HG03135 (cell line): ENCODE data around the gene NDST1.

Experiments
- ATAC-seq: cut with Tn5 transposase; IDR thresholded peaks from one replicate; pipeline ENCODE4 v1.9.1; 2021; ENCODE audit warnings: mild to moderate bottlenecking, moderate library complexity; ENCODE audit not compliant: unreplicated experiment

The NDST1 gene

GRCh38 chr5:150488519-150489359, 19.2 kb upstream of the NDST1 start:
- ATAC-seq = no peak

GRCh38 chr5:150489360-150490295, 18.3 kb upstream of the NDST1 start:
- peak; percentile 75 for ATAC-seq

GRCh38 chr5:150490296-150490669, 17.6 kb upstream of the NDST1 start:
- no peak for ATAC-seq

- ATAC-seq = no peak
Observed at GRCh38 chr5:150490754-150491153, 17.2 kb upstream of the NDST1 start.

- ATAC-seq = no peak
Observed at GRCh38 chr5:150491876-150492275, 16.1 kb upstream of the NDST1 start.

GRCh38 chr5:150492621-150493020, 15.3 kb upstream of the NDST1 start:
- no peak for ATAC-seq

GRCh38 chr5:150496098-150496497, 11.8 kb upstream of the NDST1 start:
- no peak for ATAC-seq

- ATAC-seq = no peak
Observed at GRCh38 chr5:150496534-150496933, 11.4 kb upstream of the NDST1 start.

- ATAC-seq = no peak
Observed at GRCh38 chr5:150497274-150497988, 10.5 kb upstream of the NDST1 start.

GRCh38 chr5:150497989-150498317, 10.0 kb upstream of the NDST1 start:
- ATAC-seq = no peak

GRCh38 chr5:150498501-150498900, 9.4 kb upstream of the NDST1 start:
- ATAC-seq = no peak

GRCh38 chr5:150498971-150499370, 9.0 kb upstream of the NDST1 start:
- no peak for ATAC-seq

- ATAC-seq = peak; percentile 56
Observed at GRCh38 chr5:150499437-150499956, 8.4 kb upstream of the NDST1 start.

- ATAC-seq = no peak
Observed at GRCh38 chr5:150500328-150500841, 7.5 kb upstream of the NDST1 start.

- no peak for ATAC-seq
Observed at GRCh38 chr5:150500905-150501304, 7.0 kb upstream of the NDST1 start.

GRCh38 chr5:150502106-150502505, 5.8 kb upstream of the NDST1 start:
- no peak for ATAC-seq

- no peak for ATAC-seq
Observed at GRCh38 chr5:150502847-150503246, 5.1 kb upstream of the NDST1 start.

GRCh38 chr5:150503386-150503785, 4.5 kb upstream of the NDST1 start:
- no peak for ATAC-seq

- no peak for ATAC-seq
Observed at GRCh38 chr5:150503977-150504620, 3.8 kb upstream of the NDST1 start.

GRCh38 chr5:150505041-150505511, 2.9 kb upstream of the NDST1 start:
- ATAC-seq = no peak
